Sigmoid colon (tissue), 7 donors: ENCODE results near the gene NUMA1. TPM values are rescaled to one million over a fixed set of nuclear protein-coding genes. Genes with fewer than 3 reads are reported as not detected.

Source experiments
- DNase-seq: peaks from one replicate; pipeline ENCODE4 v3.0.0-alpha.2; 2019
- H3K27ac ChIP-seq, 4 donors: fragments of 200-600 bp; sonication (generic); one replicate each; pipeline ENCODE4 v1.5.1; 2016 to 2019; ENCODE audit warnings: mild to moderate bottlenecking in 1 of 4
- H3K27me3 ChIP-seq, 3 donors: fragments of 200-600 bp; sonication (generic); one replicate each; pipeline ENCODE4 v1.5.1; 2019; ENCODE audit warnings: mild to moderate bottlenecking in 1 of 3
- H3K36me3 ChIP-seq, 4 donors: fragments of 200-600 bp; sonication (generic); one replicate each; pipeline ENCODE4 v1.5.1; 2016 to 2019
- H3K4me1 ChIP-seq, 4 donors: fragments of 200-600 bp; sonication (generic); one replicate each; pipeline ENCODE4 v1.5.1; 2017 to 2019
- H3K4me3 ChIP-seq, 4 donors: fragments of 200-600 bp; sonication (generic); one replicate each; pipeline ENCODE4 v1.5.1; 2017 to 2019; ENCODE audit warnings: mild to moderate bottlenecking in 2 of 4, moderate library complexity in 1 of 4
- H3K9me3 ChIP-seq, 4 donors: fragments of 200-600 bp in 3 of 4; sonication (generic) in 3 of 4; one replicate each; pipeline versions ENCODE4 v1.5.1 to v1.6.1; 2013 to 2019
- EP300 ChIP-seq, 4 donors: sonication (generic); formaldehyde crosslinking; IDR thresholded peaks; one replicate each; pipeline ENCODE4 v1.6.1; 2017; ENCODE audit warnings: antibody characterized with exemption in 4 of 4
- POLR2A ChIP-seq, 2 donors: fragments of 450-650 bp; IDR thresholded peaks; one replicate each; pipeline ENCODE4 v1.6.1; 2016; ENCODE audit warnings: antibody characterized with exemption in 2 of 2, mild to moderate bottlenecking in 2 of 2, moderate library complexity in 2 of 2
- POLR2AphosphoS5 ChIP-seq, 4 donors: sonication (generic); formaldehyde crosslinking; IDR thresholded peaks; one replicate each; pipeline ENCODE4 v1.6.1; 2017; ENCODE audit warnings: antibody characterized with exemption in 4 of 4
- WGBS, 2 donors: extraction: QIAGEN DNeasy Blood & Tissue Kit; methylation state at CpG; one replicate each; pipeline ENCODE4 v1.1.7; 2013; 5-methylcytosine and 5-hydroxymethylcytosine counted together
- intact Hi-C: fragments of 100-400 bp; cut with DNase I; formaldehyde crosslinking; loops from one replicate; pipeline ENCODE4 v1.15.1; 2023
- polyA plus RNA-seq, 3 donors: library from polyadenylated mRNA; stranded (reverse); fragments of 200-250 nt; gene quantifications; one replicate each; pipeline ENCODE4 v1.2.3, GENCODE V29; 2013
- total RNA-seq, 4 donors: library from RNA; depleted of rRNA; stranded (reverse); fragments of >200 nt; gene quantifications; one replicate each; pipeline ENCODE4 v1.1.0, GENCODE V29; 2016
- TF ChIP-seq, protein P1 (sequence below), 4 experiments: fragments of 450-650 bp in 3 of 4; fragments of 200-600 bp in 1 of 4; IDR thresholded peaks; one replicate each; pipeline ENCODE4 v1.5.1; 2016 to 2019; ENCODE audit warnings: antibody characterized with exemption in 4 of 4, mild to moderate bottlenecking in 3 of 4, moderate library complexity in 2 of 4
- donor health status: healthy with polysubstance abuse.
- donor health status: Bipolar disorder and iron deficiency.
- donor health status: healthy.

Gene NUMA1
- total and polyA plus RNA-seq, 7 donors, result 99.1 to 343 (median 249) TPM

DNA sequence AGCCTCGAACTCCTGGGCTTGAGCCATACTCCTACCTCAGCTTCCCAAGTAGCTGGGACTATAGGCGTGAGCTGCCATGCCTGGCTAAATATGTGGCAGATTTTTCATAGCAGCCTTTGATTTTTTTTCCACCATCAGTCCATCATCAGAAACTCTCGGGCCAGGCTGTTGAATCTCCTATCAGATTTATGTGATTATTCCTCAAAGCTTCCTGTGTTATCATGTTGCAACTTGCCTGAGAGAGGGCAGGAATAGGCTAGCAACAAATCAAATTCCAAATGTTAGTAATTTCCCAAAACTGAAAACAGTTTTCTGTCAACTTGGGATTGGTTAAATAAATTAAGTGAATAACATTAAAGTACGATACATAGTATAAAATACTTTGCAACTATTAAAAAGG, 3.7 kb upstream of the NUMA1 start:
- WGBS, 2 donors, result 87 to 91% methylated on average over 4 of the region's 4 CpGs
- Histone ChIP-seq H3K9me3 (no peaks in the 10 kb centered on the region), H3K27ac (no peak overlapping the region), H3K36me3 (peaks cover 0 to 5% (median 2%) of the 10 kb centered on the region in 4 donors), H3K27me3 (no peaks in the 10 kb centered on the region), H3K4me1 (peaks cover 0 to 17% (median 14%) of the 10 kb centered on the region in 4 donors), H3K4me3 (no peak overlapping the region)
- DNase-seq, result no peak
- TF ChIP-seq POLR2A (IDR thresholded peaks at IDR 0.05) (no peak), EP300 (IDR thresholded peaks at IDR 0.05) (no peak), POLR2AphosphoS5 (IDR thresholded peaks at IDR 0.05) (no peak)
- TF ChIP-seq, protein P1, sequence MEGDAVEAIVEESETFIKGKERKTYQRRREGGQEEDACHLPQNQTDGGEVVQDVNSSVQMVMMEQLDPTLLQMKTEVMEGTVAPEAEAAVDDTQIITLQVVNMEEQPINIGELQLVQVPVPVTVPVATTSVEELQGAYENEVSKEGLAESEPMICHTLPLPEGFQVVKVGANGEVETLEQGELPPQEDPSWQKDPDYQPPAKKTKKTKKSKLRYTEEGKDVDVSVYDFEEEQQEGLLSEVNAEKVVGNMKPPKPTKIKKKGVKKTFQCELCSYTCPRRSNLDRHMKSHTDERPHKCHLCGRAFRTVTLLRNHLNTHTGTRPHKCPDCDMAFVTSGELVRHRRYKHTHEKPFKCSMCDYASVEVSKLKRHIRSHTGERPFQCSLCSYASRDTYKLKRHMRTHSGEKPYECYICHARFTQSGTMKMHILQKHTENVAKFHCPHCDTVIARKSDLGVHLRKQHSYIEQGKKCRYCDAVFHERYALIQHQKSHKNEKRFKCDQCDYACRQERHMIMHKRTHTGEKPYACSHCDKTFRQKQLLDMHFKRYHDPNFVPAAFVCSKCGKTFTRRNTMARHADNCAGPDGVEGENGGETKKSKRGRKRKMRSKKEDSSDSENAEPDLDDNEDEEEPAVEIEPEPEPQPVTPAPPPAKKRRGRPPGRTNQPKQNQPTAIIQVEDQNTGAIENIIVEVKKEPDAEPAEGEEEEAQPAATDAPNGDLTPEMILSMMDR (IDR thresholded peaks at IDR 0.05), result no peak
- intact Hi-C loops, result no loop called here

DNA sequence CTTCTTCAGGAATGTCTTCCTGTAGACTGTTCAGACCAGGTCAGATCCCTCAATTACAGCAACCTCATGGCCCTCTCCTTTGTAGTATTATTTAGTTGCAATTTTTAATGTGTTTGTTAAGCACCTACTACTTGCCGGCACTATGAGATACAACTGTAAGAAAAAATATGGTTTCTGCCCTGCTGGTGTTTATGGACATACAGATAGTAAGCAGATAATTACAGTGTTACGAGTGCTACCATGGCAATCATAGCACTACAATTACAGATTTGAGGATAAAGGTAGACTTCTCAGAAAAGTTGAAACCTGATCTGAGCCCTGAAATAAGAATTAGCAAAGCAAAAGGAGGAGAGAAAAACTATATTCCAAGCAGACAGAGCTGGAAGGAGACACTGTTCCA, 3.1 kb upstream of the NUMA1 start:
- intact Hi-C loops, result no loop called here
- no peak for DNase-seq
- TF ChIP-seq POLR2AphosphoS5 (IDR thresholded peaks at IDR 0.05) (no peak), EP300 (IDR thresholded peaks at IDR 0.05) (no peak), POLR2A (IDR thresholded peaks at IDR 0.05) (no peak)
- TF ChIP-seq, protein P1 (IDR thresholded peaks at IDR 0.05), result no peak
- peaks cover 0 to 5% (median 0%) of the 10 kb centered on the region in 4 donors for H3K36me3 ChIP-seq
- no peaks in the 10 kb centered on the region for H3K27me3 ChIP-seq
- H3K27ac ChIP-seq, result no peak overlapping the region
- 25 to 75% methylated on average over 2 of the region's 2 CpGs for WGBS, 2 donors
- no peak overlapping the region for H3K4me3 ChIP-seq
- H3K9me3 ChIP-seq, result no peaks in the 10 kb centered on the region
- peaks cover 0 to 24% (median 21%) of the 10 kb centered on the region in 4 donors for H3K4me1 ChIP-seq

DNA sequence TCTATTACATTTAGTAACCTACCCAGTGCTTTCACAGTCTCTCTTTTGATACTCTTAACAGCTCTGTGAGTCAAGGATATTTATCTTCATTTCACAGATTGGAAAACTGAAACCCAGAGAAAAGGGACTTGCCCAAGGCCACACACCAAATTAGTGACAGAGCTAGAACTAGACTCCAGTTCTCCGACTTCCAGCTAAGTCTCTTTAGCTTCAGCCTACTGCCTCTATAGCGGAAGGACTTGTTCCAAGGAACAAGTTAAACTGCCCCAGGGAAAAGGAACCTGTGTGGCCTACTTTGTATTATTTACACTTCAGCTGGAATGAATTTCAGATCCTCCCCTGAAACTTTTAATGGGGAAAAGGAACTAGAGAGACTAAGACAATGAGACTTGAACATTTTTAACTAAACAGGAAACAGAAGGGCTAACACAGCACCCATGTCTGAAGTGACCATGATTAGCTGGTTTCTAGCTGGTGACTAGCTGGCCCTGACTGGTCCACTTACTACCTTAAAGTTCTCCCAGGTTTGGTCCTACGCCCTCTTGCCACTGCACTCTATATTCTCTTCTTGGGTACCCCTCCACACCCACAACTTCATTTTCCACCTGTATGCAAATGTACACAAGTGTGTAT, 1.6 kb upstream of the NUMA1 start:
- DNase-seq, result no peak
- H3K4me3 ChIP-seq, result no peak overlapping the region
- intact Hi-C loops, result loop anchor here (2.0 kb wide), 2 partner anchors 31 to 57 kb away; partner anchors contain the start of gene ANAPC15

DNA sequence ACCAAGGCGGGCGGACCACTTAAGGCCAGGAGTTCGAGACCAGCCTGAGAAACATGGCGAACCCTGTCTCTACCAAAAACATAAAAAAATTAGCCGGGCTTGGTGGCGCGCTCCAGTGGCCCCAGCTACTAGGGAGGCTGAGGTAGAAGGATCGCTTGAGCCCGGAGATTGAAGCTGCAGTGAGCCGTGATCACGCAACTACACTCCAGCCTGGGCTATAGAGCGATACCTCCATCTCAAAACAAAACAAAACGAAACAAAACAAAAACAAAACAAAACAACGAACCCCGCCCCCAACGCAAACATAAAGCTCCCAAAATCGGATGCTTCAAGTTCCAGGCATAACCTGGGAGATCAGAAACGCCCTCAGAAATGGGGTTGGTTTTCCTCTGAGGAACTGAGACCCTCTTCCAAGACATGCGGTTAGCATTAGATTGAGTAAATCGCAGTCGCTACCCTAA, 872 bp upstream of the NUMA1 start:
- Histone ChIP-seq H3K36me3 (no peaks in the 10 kb centered on the region), H3K9me3 (no peaks in the 10 kb centered on the region), H3K4me3 (peak overlapping the region; percentile 66 to 81 (median 72)), H3K4me1 (peaks cover 0 to 26% (median 23%) of the 10 kb centered on the region in 4 donors), H3K27me3 (no peaks in the 10 kb centered on the region), H3K27ac (peak overlapping the region; percentile 91 to 94 (median 92))
- intact Hi-C loops, result loop anchor here (2.0 kb wide), 2 partner anchors 32 to 56 kb away; partner anchors contain the start of gene ANAPC15
- no peak for DNase-seq
- WGBS, 2 donors, result 75 to 79% methylated on average over 21 of the region's 21 CpGs
- TF ChIP-seq POLR2A (IDR thresholded peaks at IDR 0.05) (no peak), POLR2AphosphoS5 (IDR thresholded peaks at IDR 0.05) (no peak), EP300 (IDR thresholded peaks at IDR 0.05) (no peak)
- TF ChIP-seq, protein P1 (IDR thresholded peaks at IDR 0.05), result no peak

More for the DNA sequence above, 1.6 kb upstream of the NUMA1 start:
- H3K36me3 ChIP-seq, result no peaks in the 10 kb centered on the region
- WGBS, 2 donors, result 77 to 85% methylated on average over 3 of the region's 3 CpGs
- H3K27me3 ChIP-seq, result no peaks in the 10 kb centered on the region
- H3K4me1 ChIP-seq, result peaks cover 0 to 26% (median 23%) of the 10 kb centered on the region in 4 donors
- TF ChIP-seq EP300 (IDR thresholded peaks at IDR 0.05) (no peak), POLR2A (IDR thresholded peaks at IDR 0.05) (no peak), POLR2AphosphoS5 (IDR thresholded peaks at IDR 0.05) (no peak)
- TF ChIP-seq, protein P1 (IDR thresholded peaks at IDR 0.05), result no peak
- H3K27ac ChIP-seq, result peak overlapping the region in 3 of 4 donors; percentile 21 to 93 (median 92)
- no peaks in the 10 kb centered on the region for H3K9me3 ChIP-seq
